GM12878 (cell line): ENCODE results near the gene RBL2. TPM values are rescaled to one million over a fixed set of nuclear protein-coding genes. Genes with fewer than 3 reads are reported as not detected.
A peak's percentile ranks its signal among the peaks of the same experiment; 100 is the strongest.

Experiments
- ATAC-seq: fragments of 200-7000 bp; cut with Tn5 transposase; 3 replicates; pipeline ENCODE4 v1.9.1; 2020; ENCODE audit warnings: mild to moderate bottlenecking, moderate library complexity
- BruUV-seq: library from RNA; stranded (reverse); fragments of 400-500 nt; replicated peaks from 2 replicates; lab custom pipeline; 2021; lab: Mats Ljungman, UMichigan
- CTCF ChIA-PET: fragments of 300-600 bp; sonication (Branson Sonifier 250); formaldehyde crosslinking; extraction: SDS; loops from one replicate; lab custom pipeline; 2021; ENCODE audit warnings: inconsistent platforms; lab: Yijun Ruan, JAX
- POLR2A ChIA-PET: fragments of 350-600 bp; formaldehyde crosslinking; extraction: SDS; loops from one replicate; lab custom pipeline; 2021; ENCODE audit warnings: inconsistent platforms; lab: Charles Lee
- RAD21 ChIA-PET: fragments of 300-600 bp; sonication (Branson Sonifier 250); formaldehyde crosslinking; loops from one replicate; lab custom pipeline; 2023; ENCODE audit warnings: antibody characterized with exemption; ENCODE audit not compliant: unreplicated experiment; lab: Charles Lee
- SMC1A ChIA-PET: fragments of 300-600 bp; sonication (Branson Sonifier 250); formaldehyde crosslinking; loops from one replicate; lab custom pipeline; 2023; ENCODE audit not compliant: unreplicated experiment, uncharacterized antibody; lab: Charles Lee
- DNase-seq: peaks from one replicate; pipeline ENCODE4 v3.0.0-alpha.2; 2011; ENCODE audit warnings: low read depth, low spot score
- FAIRE-seq: peaks from 3 replicates; lab custom pipeline; 2011; peaks lifted over from hg19 to GRCh38; lab: Jason Lieb, UNC
- H2AFZ ChIP-seq: 2 replicates; pipeline ENCODE4 v1.6.0; 2011; ENCODE audit warnings: low read depth, low read length, control low read depth; ENCODE audit not compliant: control insufficient read depth
- H3K27ac ChIP-seq: 2 replicates; pipeline ENCODE4 v1.5.1; 2011; ENCODE audit warnings: control low read depth; ENCODE audit not compliant: control insufficient read depth, insufficient read depth
- H3K27me3 ChIP-seq, 2 experiments: replicated peaks in 1 of 2; 2 replicates each; pipeline versions ENCODE4 v1.6.0 to v1.6.1; 2011; ENCODE audit warnings: low read length in 1 of 2; ENCODE audit not compliant: control insufficient read depth in 2 of 2, insufficient read depth in 2 of 2
- H3K36me3 ChIP-seq, 2 experiments: 2 replicates each; pipeline ENCODE4 v1.5.1; 2011; ENCODE audit warnings: low read length in 1 of 2; ENCODE audit not compliant: control insufficient read depth in 2 of 2, insufficient read depth in 2 of 2
- H3K4me1 ChIP-seq: 2 replicates; pipeline ENCODE4 v1.6.1; 2011; ENCODE audit warnings: mild to moderate bottlenecking, low read length, moderate library complexity, mixed read lengths; ENCODE audit not compliant: control insufficient read depth, insufficient read depth
- H3K4me2 ChIP-seq: 2 replicates; pipeline ENCODE4 v1.6.0; 2011; ENCODE audit warnings: control low read depth; ENCODE audit not compliant: control insufficient read depth, insufficient read depth
- H3K4me3 ChIP-seq: fragments of 200-600 bp; sonication (generic); 2 replicates; pipeline ENCODE4 v1.5.1; 2016
- H3K79me2 ChIP-seq: 2 replicates; pipeline ENCODE4 v1.6.0; 2011; ENCODE audit warnings: low read length; ENCODE audit not compliant: control insufficient read depth, insufficient read depth
- H3K9ac ChIP-seq: 2 replicates; pipeline ENCODE4 v1.8.0; 2011; ENCODE audit warnings: low read length, control low read depth, mixed read lengths; ENCODE audit not compliant: control insufficient read depth, insufficient read depth
- H3K9me3 ChIP-seq: replicated peaks from 3 replicates; pipeline ENCODE4 v1.5.1; 2011; ENCODE audit warnings: mild to moderate bottlenecking, low read length; ENCODE audit not compliant: control insufficient read depth, insufficient read depth
- H4K20me1 ChIP-seq: 2 replicates; pipeline ENCODE4 v1.6.0; 2011; ENCODE audit not compliant: control insufficient read depth, insufficient read depth
- CREM ChIP-seq: IDR thresholded peaks from 2 replicates; pipeline ENCODE4 v1.6.1; 2014; ENCODE audit warnings: antibody characterized with exemption, low read depth
- HDAC6 ChIP-seq: fragments of 200-600 bp; sonication (generic); IDR thresholded peaks from one replicate; pipeline ENCODE4 v1.8.0; 2017; ENCODE audit warnings: antibody characterized with exemption; ENCODE audit not compliant: unreplicated experiment
- NFYA ChIP-seq: IDR thresholded peaks from 2 replicates; pipeline ENCODE4 v1.6.1; 2011; ENCODE audit warnings: low read depth, mild to moderate bottlenecking, low read length, improper control_type of control experiment, borderline replicate concordance
- RELA ChIP-seq: fragments of 450-650 bp; IDR thresholded peaks from 2 replicates; pipeline ENCODE4 v1.8.0; 2014; ENCODE audit warnings: borderline replicate concordance; ENCODE audit not compliant: partially characterized antibody
- SMAD1 ChIP-seq: fragments of 450-650 bp; IDR thresholded peaks from 2 replicates; pipeline ENCODE4 v1.6.1; 2018; ENCODE audit warnings: mild to moderate bottlenecking, low read depth; ENCODE audit not compliant: partially characterized antibody
- ZNF24 ChIP-seq: fragments of 450-650 bp; IDR thresholded peaks from 2 replicates; pipeline ENCODE4 v1.6.1; 2017; ENCODE audit warnings: antibody characterized with exemption, mild to moderate bottlenecking
- ZNF622 ChIP-seq: fragments of 450-650 bp; IDR thresholded peaks from 2 replicates; pipeline ENCODE4 v1.6.1; 2017; ENCODE audit warnings: mild to moderate bottlenecking, inconsistent platforms
- WGBS: methylation state at CpG from one replicate; pipeline ENCODE4 v1.1.6; 2016; ENCODE audit warnings: low lambda C conversion rate; ENCODE audit not compliant: insufficient replicate concordance, insufficient coverage; ENCODE audit errors: missing lambda C conversion rate; 5-methylcytosine and 5-hydroxymethylcytosine counted together
- in situ Hi-C: fragments of 300-500 bp; cut with MboI; formaldehyde crosslinking; loops from 9 replicates; pipeline ENCODE4 v1.14.3; 2018; ENCODE audit warnings: mixed read lengths
- intact Hi-C: fragments of 100-400 bp; cut with micrococcal nuclease; formaldehyde crosslinking; loops from one replicate; pipeline ENCODE4 v1.14.2; 2022; ENCODE audit not compliant: unreplicated experiment
- polyA plus RNA-seq, 11 experiments: library from polyadenylated mRNA; depleted of rRNA in 4 of 11; unstranded in 6 of 11; stranded (reverse) in 5 of 11; fragments of >200 nt; fragmentation: Nextera tagmentation in 4 of 11; fragmentation: Illumina TruSeq in 1 of 11; extraction: Ambion mirVana in 4 of 11; extraction: Trizol in 1 of 11; gene quantifications; 1 replicate in 1 of 11; 2 replicates in 10 of 11; pipeline versions ENCODE4 v1.2.1 to v1.2.3, GENCODE V29; 2011 to 2016; ENCODE audit warnings: inconsistent platforms in 2 of 11, missing spikeins in 2 of 11, low read depth in 1 of 11
- total RNA-seq, 4 experiments: library from RNA; depleted of rRNA in 3 of 4; stranded (reverse); fragments of >200 nt in 3 of 4; fragmentation: Illumina TruSeq in 1 of 4; extraction: Trizol in 1 of 4; gene quantifications; 2 replicates each; pipeline versions ENCODE4 v1.2.1 to v1.2.3, GENCODE V29; 2013 to 2021
- TF ChIP-seq, protein P1 (sequence below): fragments of 450-650 bp; formaldehyde crosslinking; IDR thresholded peaks from 2 replicates; pipeline ENCODE4 v1.5.0; 2022; ENCODE audit warnings: mild to moderate bottlenecking, missing genetic modification characterization

RBL2 gene
- total and polyA plus RNA-seq, 10 of the 15 experiments (the other 5 are each of a cell fraction or from before 2014, with no cell fraction given), result 10.0 to 107 (median 39.0) TPM

DNA sequence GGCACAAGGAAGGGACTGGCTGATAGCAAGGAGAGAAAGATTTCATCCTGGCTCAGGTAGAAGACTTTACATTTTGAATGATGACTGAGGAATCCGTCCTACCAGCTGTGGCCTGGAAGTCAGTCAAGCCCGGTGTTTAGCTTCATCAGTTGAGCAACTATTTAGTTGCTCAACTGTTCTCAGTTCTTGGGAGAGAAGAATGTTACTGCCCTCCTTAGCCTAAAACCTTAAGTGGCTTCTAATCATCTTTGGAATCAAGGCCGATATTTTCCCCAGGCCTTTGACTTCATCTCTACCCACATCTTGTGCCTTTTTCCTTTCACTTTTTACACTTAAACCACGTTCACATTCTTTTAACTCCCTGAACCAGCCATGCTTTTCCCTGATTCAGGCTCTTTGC lies 17.3 kb upstream of the RBL2 start:
- Histone ChIP-seq H3K9ac (no peak overlapping the region), H3K4me2 (no peak overlapping the region), H3K4me3 (0 out of 2 replicates have a peak overlapping the region, but pooled peaks have one; percentile 6), H3K79me2 (no peaks in the 10 kb centered on the region), H2AFZ (no peak overlapping the region), H3K4me1 (no peaks in the 10 kb centered on the region), H3K9me3 (no peaks in the 10 kb centered on the region; the same call in 2 of the 3 replicates), H4K20me1 (no peaks in the 10 kb centered on the region), H3K36me3 (no peaks in the 10 kb centered on the region), H3K27ac (no peak overlapping the region), H3K27me3 (no peaks in the 10 kb centered on the region)
- 33% methylated on average over 4 of the region's 4 CpGs for WGBS
- no TSS peak for BruUV-seq
- ChIA-PET CTCF (no interaction called here), RAD21 (interaction anchor here (0.6 kb wide), 1 partner anchor 8 kb away, joined by 3 read pairs; no protein-coding TSS in a partner anchor), SMC1A (interaction anchor here (0.6 to 1.1 kb wide), 3 partner anchors 15 to 1464 kb away, joined by 3 to 4 read pairs (median 4); no protein-coding TSS in a partner anchor), POLR2A (no interaction called here)
- FAIRE-seq, result no peak
- DNase-seq, result no peak
- no peak for TF ChIP-seq ZNF24
- no peak for TF ChIP-seq CREM
- no peak for TF ChIP-seq SMAD1
- TF ChIP-seq ZNF622, result no peak
- no peak for TF ChIP-seq RELA
- TF ChIP-seq NFYA, result no peak
- TF ChIP-seq, protein P1, sequence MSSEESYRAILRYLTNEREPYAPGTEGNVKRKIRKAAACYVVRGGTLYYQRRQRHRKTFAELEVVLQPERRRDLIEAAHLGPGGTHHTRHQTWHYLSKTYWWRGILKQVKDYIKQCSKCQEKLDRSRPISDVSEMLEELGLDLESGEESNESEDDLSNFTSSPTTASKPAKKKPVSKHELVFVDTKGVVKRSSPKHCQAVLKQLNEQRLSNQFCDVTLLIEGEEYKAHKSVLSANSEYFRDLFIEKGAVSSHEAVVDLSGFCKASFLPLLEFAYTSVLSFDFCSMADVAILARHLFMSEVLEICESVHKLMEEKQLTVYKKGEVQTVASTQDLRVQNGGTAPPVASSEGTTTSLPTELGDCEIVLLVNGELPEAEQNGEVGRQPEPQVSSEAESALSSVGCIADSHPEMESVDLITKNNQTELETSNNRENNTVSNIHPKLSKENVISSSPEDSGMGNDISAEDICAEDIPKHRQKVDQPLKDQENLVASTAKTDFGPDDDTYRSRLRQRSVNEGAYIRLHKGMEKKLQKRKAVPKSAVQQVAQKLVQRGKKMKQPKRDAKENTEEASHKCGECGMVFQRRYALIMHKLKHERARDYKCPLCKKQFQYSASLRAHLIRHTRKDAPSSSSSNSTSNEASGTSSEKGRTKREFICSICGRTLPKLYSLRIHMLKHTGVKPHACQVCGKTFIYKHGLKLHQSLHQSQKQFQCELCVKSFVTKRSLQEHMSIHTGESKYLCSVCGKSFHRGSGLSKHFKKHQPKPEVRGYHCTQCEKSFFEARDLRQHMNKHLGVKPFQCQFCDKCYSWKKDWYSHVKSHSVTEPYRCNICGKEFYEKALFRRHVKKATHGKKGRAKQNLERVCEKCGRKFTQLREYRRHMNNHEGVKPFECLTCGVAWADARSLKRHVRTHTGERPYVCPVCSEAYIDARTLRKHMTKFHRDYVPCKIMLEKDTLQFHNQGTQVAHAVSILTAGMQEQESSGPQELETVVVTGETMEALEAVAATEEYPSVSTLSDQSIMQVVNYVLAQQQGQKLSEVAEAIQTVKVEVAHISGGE (CRISPR knock-in tag), result no peak
- TF ChIP-seq HDAC6, result no peak
- intact Hi-C loops (no loop called here), in situ Hi-C loops (no loop called here)
- no peak for ATAC-seq
